Ovary (tissue), 3 donors: ENCODE results near the gene MKNK2.

ENCODE experiments used
- CTCF ChIP-seq, 3 donors: fragments of 450-650 bp in 2 of 3; fragments of 200-600 bp in 1 of 3; IDR thresholded peaks; one replicate each; pipeline versions ENCODE4 v1.5.1 to v1.8.0; 2016 to 2022; ENCODE audit warnings: antibody characterized with exemption in 3 of 3, mild to moderate bottlenecking in 1 of 3
- EP300 ChIP-seq: sonication (generic); formaldehyde crosslinking; IDR thresholded peaks from one replicate; pipeline ENCODE4 v1.6.1; 2017; ENCODE audit warnings: antibody characterized with exemption
- POLR2A ChIP-seq: fragments of 450-650 bp; IDR thresholded peaks from one replicate; pipeline ENCODE4 v1.6.1; 2017; ENCODE audit warnings: antibody characterized with exemption, mild to moderate bottlenecking, moderate library complexity
- donor health status: DM: no; HTN: no; CAD: no.

- no peak for TF ChIP-seq CTCF (IDR thresholded peaks at IDR 0.05)
- no peak for TF ChIP-seq EP300
- no peak for TF ChIP-seq POLR2A
These were observed 16.1 kb downstream of the MKNK2 start for GRCh38 chr19:2034729-2035589.
